CD8-positive, alpha-beta memory T cell (primary cell): ENCODE results near the gene PLOD1. TPM values are rescaled to one million over a fixed set of nuclear protein-coding genes. Genes with fewer than 3 reads are reported as not detected.
"Not testable (repeated sequence)": the region's sequence is repeated elsewhere in the genome, so short reads cannot be mapped to it uniquely, and the experiment has no call there.

Experiments
- CTCF ChIA-PET: fragments of 350-600 bp; sonication (Branson Sonifier 250); formaldehyde crosslinking; loops from one replicate; lab custom pipeline; 2021; ENCODE audit warnings: antibody characterized with exemption; lab: Charles Lee
- POLR2A ChIA-PET: fragments of 350-600 bp; sonication (Branson Sonifier 250); formaldehyde crosslinking; loops from one replicate; lab custom pipeline; 2021; ENCODE audit warnings: antibody characterized with exemption; lab: Charles Lee
- DNase-seq, 5 donors: peaks; one replicate each; pipeline versions ENCODE4 v3.0.0 to v3.0.0-alpha.2; 2020 to 2022; ENCODE audit warnings: mixed read lengths in 1 of 5
- H3K27ac ChIP-seq: one replicate; pipeline ENCODE4 v1.7.0; 2013; ENCODE audit warnings: low read depth, mild to moderate bottlenecking, low read length, moderate library complexity
- H3K27me3 ChIP-seq: 2 replicates; pipeline ENCODE4 v1.7.0; 2013; ENCODE audit warnings: low read length, mild to moderate bottlenecking; ENCODE audit not compliant: insufficient read depth, poor library complexity, severe bottlenecking
- H3K36me3 ChIP-seq: 2 replicates; pipeline ENCODE4 v1.7.0; 2013; ENCODE audit warnings: mild to moderate bottlenecking, low read length, moderate library complexity; ENCODE audit not compliant: insufficient read depth
- H3K4me1 ChIP-seq: 2 replicates; pipeline ENCODE4 v1.7.0; 2013; ENCODE audit warnings: mild to moderate bottlenecking, low read length, moderate library complexity; ENCODE audit not compliant: insufficient read depth
- H3K4me3 ChIP-seq: 2 replicates; pipeline ENCODE4 v1.7.0; 2013; ENCODE audit warnings: mild to moderate bottlenecking, low read length
- H3K9me3 ChIP-seq: 2 replicates; pipeline ENCODE4 v1.7.0; 2013; ENCODE audit warnings: mild to moderate bottlenecking, low read length
- H3K27ac Mint-ChIP-seq, 8 donors: one replicate each; pipeline ENCODE4 v1.8.0; 2020 to 2021; ENCODE audit warnings: mixed read lengths in 8 of 8, mild to moderate bottlenecking in 6 of 8, inconsistent platforms in 3 of 8, moderate library complexity in 3 of 8
- H3K27me3 Mint-ChIP-seq, 2 donors: one replicate each; pipeline ENCODE4 v1.8.0; 2020 to 2021; ENCODE audit warnings: mixed read lengths in 2 of 2, mild to moderate bottlenecking in 1 of 2, moderate library complexity in 1 of 2
- H3K36me3 Mint-ChIP-seq, 3 donors: one replicate each; pipeline ENCODE4 v1.8.0; 2020 to 2021; ENCODE audit warnings: mixed read lengths in 3 of 3, inconsistent platforms in 1 of 3, mild to moderate bottlenecking in 1 of 3
- H3K4me1 Mint-ChIP-seq, 3 donors: one replicate each; pipeline ENCODE4 v1.8.0; 2020 to 2021; ENCODE audit warnings: mixed read lengths in 3 of 3, inconsistent platforms in 1 of 3, mild to moderate bottlenecking in 1 of 3
- H3K4me3 Mint-ChIP-seq, 7 donors: one replicate each; pipeline ENCODE4 v1.8.0; 2020 to 2021; ENCODE audit warnings: mixed read lengths in 7 of 7, mild to moderate bottlenecking in 6 of 7, moderate library complexity in 4 of 7, inconsistent platforms in 2 of 7
- H3K9me3 Mint-ChIP-seq, 5 donors: one replicate each; pipeline ENCODE4 v1.8.0; 2020 to 2022; ENCODE audit warnings: mixed read lengths in 5 of 5, mild to moderate bottlenecking in 3 of 5, moderate library complexity in 2 of 5, inconsistent platforms in 1 of 5
- polyA plus RNA-seq: library from polyadenylated mRNA; unstranded; fragments of 300-500 nt; fragmentation: Illumina TruSeq; gene quantifications from one replicate; pipeline ENCODE4 v1.2.3, GENCODE V29; 2021
- total RNA-seq, 2 experiments: library from RNA; stranded (reverse); gene quantifications; one replicate each; pipeline ENCODE4 v1.2.3, GENCODE V29; 2021

PLOD1 gene
- total and polyA plus RNA-seq, 3 experiments from 2014 or later = 9.4 to 31.0 (median 25.8) TPM

DNA sequence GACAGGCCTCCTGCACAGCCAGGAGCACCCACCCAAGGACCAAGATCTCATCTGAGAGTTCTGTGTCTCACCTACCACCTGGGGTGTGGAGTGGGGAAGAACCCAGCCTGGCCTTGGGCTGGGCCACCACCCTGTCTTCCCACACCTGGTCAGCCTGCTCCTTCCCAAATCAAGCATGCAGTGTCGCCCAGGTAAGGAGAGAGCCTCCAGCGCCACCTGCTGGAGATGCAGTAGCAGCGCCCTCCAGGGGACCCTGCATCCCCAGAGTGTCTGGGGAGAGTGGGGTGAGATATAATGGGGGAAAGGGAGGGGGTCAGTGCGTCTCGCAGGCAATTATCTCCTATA, 40.6 kb upstream of the PLOD1 start:
- Histone ChIP-seq H3K4me3 (no peak overlapping the region), H3K36me3 (no peaks in the 10 kb centered on the region), H3K4me1 (no peaks in the 10 kb centered on the region), H3K27me3 (peaks cover 13% of the 10 kb centered on the region), H3K9me3 (no peaks in the 10 kb centered on the region), H3K27ac (no peak overlapping the region)
- Mint-ChIP-seq H3K9me3 (no peaks in the 10 kb centered on the region), H3K27ac (no peak overlapping the region), H3K36me3 (no peaks in the 10 kb centered on the region), H3K4me3 (no peak overlapping the region), H3K4me1 (no peaks in the 10 kb centered on the region), H3K27me3 (peaks cover 33 to 41% of the 10 kb centered on the region in 2 donors)
- ChIA-PET CTCF (no interaction called here), POLR2A (no interaction called here)
- DNase-seq = peak; percentile 54 to 78 (median 63)

DNA sequence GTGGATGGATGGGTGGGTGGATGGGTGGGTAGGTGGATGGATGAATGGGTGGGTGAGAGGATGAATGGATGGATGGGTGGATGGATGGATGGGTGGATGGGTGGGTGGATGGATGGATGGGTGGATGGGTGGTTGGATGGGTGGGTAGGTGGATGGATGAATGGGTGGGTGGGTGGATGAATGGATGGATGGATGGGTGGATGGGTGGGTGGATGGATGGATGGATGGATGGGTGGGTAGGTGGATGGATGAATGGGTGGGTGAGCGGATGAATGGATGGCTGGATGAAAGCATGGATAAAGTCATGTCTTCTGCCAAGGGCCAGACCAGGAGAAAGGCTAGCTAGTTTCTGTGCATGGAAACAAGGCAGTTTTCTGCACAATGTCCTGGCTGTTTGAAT, 40.0 kb upstream of the PLOD1 start:
- H3K36me3 ChIP-seq, H3K4me3 Mint-ChIP-seq, CTCF ChIA-PET, DNase-seq, H3K27ac ChIP-seq, H3K4me1 Mint-ChIP-seq, H3K4me3 ChIP-seq, H3K9me3 ChIP-seq, POLR2A ChIA-PET, H3K4me1 ChIP-seq, H3K36me3 Mint-ChIP-seq, H3K9me3 Mint-ChIP-seq, H3K27ac Mint-ChIP-seq: not testable (repeated sequence)
- H3K27me3 Mint-ChIP-seq = peaks cover 38 to 47% of the 10 kb centered on the region in 2 donors
- peaks cover 18% of the 10 kb centered on the region for H3K27me3 ChIP-seq

DNA sequence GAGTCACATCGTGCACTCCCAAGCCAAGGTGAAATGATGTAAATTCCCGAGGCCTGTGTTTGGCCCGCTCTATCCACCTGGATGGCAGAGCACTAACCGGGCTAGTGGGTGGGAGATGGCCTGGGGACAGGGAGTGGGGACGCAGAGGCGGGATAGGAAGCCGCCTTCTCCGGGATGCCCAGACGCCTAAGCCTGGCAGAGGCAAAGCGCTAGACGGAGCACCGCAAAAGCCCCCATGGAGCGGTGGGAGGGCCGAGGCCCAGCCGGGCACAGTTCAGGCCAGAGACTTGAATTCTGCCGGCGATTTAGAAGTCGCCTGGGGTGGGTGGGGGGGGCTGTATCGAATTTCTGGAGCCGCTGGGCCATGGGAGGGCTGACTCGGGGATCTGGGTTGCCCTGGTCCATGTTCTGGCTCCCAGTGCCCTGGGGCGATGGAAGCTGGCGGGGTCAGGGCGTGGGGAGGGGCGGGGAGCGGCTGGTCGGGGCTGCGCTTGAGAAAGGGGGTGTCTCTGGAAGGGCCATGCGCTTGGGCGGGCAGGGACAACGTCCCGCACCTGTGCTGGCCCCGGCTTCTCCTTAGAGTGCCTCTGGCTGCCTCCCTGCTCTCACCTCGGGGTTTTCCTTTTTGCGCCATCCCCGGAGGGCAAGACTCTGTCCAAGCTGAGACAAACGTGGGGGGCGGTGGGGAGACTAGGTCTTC, 36.3 kb upstream of the PLOD1 start:
- POLR2A ChIA-PET = no interaction called here
- Mint-ChIP-seq H3K36me3 (no peaks in the 10 kb centered on the region), H3K4me3 (no peak overlapping the region), H3K27me3 (peaks cover 46 to 48% of the 10 kb centered on the region in 2 donors), H3K4me1 (no peaks in the 10 kb centered on the region), H3K9me3 (no peaks in the 10 kb centered on the region), H3K27ac (no peak overlapping the region)
- CTCF ChIA-PET = no interaction called here
- H3K27me3 ChIP-seq = peaks cover 29% of the 10 kb centered on the region
- H3K9me3 ChIP-seq = no peaks in the 10 kb centered on the region
- H3K36me3 ChIP-seq = no peaks in the 10 kb centered on the region
- H3K4me3 ChIP-seq = no peak overlapping the region
- DNase-seq = no peak
- no peaks in the 10 kb centered on the region for H3K4me1 ChIP-seq
- H3K27ac ChIP-seq = no peak overlapping the region

DNA sequence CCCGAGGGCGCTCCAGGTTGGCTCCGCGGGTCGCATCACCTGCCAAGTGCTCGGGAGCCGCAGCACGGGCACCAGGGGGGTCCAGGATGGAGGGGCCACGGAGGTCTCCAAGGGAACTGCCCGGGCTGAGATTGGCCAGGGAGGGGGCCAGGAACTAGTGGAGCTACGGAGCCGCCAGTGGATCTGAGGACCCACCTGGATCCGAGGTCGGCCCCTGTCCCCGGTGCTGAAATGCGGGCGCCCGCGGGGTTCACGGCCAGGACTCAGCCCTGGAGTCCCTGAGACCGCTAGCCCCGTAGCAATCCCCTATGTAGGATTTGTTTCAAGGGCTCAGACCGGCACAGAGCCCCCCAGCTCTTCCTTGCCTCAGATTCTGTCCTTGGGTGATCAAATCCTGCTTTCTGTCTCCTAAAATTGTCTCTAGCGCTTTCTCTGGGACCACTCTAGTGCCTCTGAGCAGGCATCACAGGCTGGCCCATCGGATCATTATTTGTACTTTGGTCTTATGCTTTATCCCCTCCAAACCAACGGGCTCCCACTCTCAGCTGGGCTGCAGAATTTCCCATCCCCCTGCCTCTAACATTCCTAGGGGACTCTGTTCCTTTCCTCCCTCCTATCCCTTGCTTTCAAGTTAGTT, 35.6 kb upstream of the PLOD1 start:
- Mint-ChIP-seq H3K4me3 (no peak overlapping the region), H3K9me3 (no peaks in the 10 kb centered on the region), H3K27me3 (peaks cover 42 to 44% of the 10 kb centered on the region in 2 donors), H3K4me1 (no peaks in the 10 kb centered on the region), H3K36me3 (no peaks in the 10 kb centered on the region), H3K27ac (no peak overlapping the region)
- Histone ChIP-seq H3K36me3 (no peaks in the 10 kb centered on the region), H3K9me3 (no peaks in the 10 kb centered on the region), H3K4me3 (no peak overlapping the region), H3K4me1 (no peaks in the 10 kb centered on the region), H3K27ac (no peak overlapping the region), H3K27me3 (peaks cover 26% of the 10 kb centered on the region)
- ChIA-PET POLR2A (interaction anchor here (0.7 kb wide), 1 partner anchor 9 kb away, joined by 3 read pairs; no protein-coding TSS in a partner anchor), CTCF (interaction anchor here (0.9 kb wide), 1 partner anchor 61 kb away, joined by 3 read pairs; no protein-coding TSS in a partner anchor)
- DNase-seq = peak in 1 of 5 donors; percentile 18

DNA sequence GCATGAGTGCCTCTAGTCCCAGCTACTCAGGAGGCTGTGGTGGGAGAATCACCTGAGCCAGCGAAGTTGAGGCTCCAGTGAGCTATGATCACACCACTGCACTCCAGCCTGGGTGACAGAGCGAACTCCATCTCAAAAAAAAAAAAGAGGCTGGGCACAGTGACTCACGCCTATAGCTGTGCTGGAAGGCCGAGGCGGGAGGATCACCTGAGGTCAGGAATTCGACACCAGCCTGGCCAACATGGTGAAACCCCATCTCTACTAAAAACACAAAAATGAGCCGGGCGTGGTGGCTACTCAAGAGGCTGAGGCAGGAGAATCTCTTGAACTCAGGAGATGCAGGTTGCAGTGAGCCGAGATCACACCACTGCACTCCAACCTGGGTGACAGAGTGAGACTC, 33.1 kb upstream of the PLOD1 start:
- H3K4me3 ChIP-seq, H3K9me3 ChIP-seq, H3K27ac Mint-ChIP-seq, POLR2A ChIA-PET, H3K36me3 ChIP-seq, H3K4me3 Mint-ChIP-seq, H3K36me3 Mint-ChIP-seq, H3K27ac ChIP-seq, CTCF ChIA-PET, H3K9me3 Mint-ChIP-seq, DNase-seq: not testable (repeated sequence)
- Histone ChIP-seq H3K27me3 (peaks cover 26% of the 10 kb centered on the region), H3K4me1 (peaks cover 15% of the 10 kb centered on the region)
- Mint-ChIP-seq H3K27me3 (peaks cover 36% of the 10 kb centered on the region in 2 donors), H3K4me1 (peaks cover 10 to 19% (median 15%) of the 10 kb centered on the region in 3 donors)

DNA sequence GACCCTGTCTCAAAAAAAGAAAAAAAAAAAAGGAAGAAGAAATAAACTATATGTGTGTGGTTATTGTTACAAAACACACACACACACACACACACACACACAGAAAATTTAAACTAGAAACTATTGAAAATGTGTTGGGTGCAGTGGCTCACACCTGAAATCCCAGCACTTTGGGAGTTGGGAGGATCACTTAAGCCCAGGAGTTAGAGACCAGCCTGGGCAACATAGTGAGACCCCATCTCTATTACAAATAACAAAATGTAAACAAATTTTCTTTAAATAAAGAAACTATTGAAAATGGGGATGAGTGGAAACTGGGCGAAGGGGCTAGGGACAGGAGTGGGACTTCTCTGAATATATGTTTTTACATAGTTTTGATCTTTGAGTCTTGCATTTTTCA, 31.3 kb upstream of the PLOD1 start:
- Histone ChIP-seq H3K4me1 (peaks cover 23% of the 10 kb centered on the region), H3K4me3 (no peak overlapping the region), H3K36me3 (no peaks in the 10 kb centered on the region), H3K9me3 (no peaks in the 10 kb centered on the region), H3K27ac (no peak overlapping the region), H3K27me3 (peaks cover 21% of the 10 kb centered on the region)
- Mint-ChIP-seq H3K36me3 (peaks cover 0 to 4% (median 0%) of the 10 kb centered on the region in 3 donors), H3K9me3 (peaks cover 0 to 4% (median 0%) of the 10 kb centered on the region in 5 donors), H3K4me1 (peaks cover 20 to 32% (median 27%) of the 10 kb centered on the region in 3 donors), H3K4me3 (no peak overlapping the region), H3K27ac (no peak overlapping the region), H3K27me3 (peaks cover 25 to 27% of the 10 kb centered on the region in 2 donors)
- no peak for DNase-seq
- CTCF ChIA-PET = no interaction called here
- POLR2A ChIA-PET = no interaction called here

DNA sequence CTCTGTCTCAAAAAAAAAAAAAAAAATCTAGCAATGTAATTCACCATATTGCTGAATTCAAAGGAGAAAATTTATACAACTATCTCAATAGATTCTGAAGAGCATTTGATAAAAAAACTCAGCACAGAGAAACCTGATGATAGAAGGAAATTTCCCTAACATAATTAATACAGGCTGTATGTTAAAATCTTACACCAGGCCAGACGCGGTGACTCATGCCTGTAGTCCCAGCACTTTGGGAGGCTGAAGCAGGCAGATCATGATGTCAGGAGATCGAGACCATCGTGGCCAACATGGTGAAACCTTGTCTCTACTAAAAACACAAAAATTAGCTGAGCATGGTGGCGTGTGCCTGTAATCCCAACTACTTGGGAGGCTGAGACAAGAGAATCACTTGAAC, 30.4 kb upstream of the PLOD1 start:
- H3K36me3 ChIP-seq, H3K4me3 ChIP-seq, POLR2A ChIA-PET, CTCF ChIA-PET, H3K27ac Mint-ChIP-seq, DNase-seq, H3K9me3 ChIP-seq, H3K27ac ChIP-seq, H3K9me3 Mint-ChIP-seq, H3K4me3 Mint-ChIP-seq: not testable (repeated sequence)
- Mint-ChIP-seq H3K27me3 (peaks cover 18 to 20% of the 10 kb centered on the region in 2 donors), H3K4me1 (peaks cover 24 to 36% (median 32%) of the 10 kb centered on the region in 3 donors), H3K36me3 (peaks cover 0 to 11% (median 0%) of the 10 kb centered on the region in 3 donors)
- Histone ChIP-seq H3K4me1 (peaks cover 23% of the 10 kb centered on the region), H3K27me3 (peaks cover 15% of the 10 kb centered on the region)

DNA sequence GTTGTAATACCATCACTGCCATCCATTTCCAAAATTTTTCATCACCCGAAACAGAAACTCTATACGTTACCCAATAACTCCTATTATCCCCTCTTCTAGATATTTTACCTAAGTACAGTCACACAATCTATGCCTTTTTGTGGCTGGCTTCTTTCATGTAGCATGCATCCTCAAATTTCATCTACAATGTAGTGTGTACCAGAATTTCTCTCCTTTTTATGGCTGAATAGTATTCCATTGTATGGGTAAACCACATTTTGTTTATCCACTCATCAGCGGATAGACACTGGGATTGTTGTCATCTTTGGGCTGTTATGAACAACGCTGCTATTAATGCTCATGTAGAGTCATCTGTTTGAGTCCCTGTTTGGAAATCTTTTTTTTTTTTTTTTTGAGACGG, 29.5 kb upstream of the PLOD1 start:
- CTCF ChIA-PET = no interaction called here
- Histone ChIP-seq H3K9me3 (no peaks in the 10 kb centered on the region), H3K4me3 (no peak overlapping the region), H3K27ac (no peak overlapping the region), H3K27me3 (peaks cover 13% of the 10 kb centered on the region), H3K36me3 (no peaks in the 10 kb centered on the region), H3K4me1 (peaks cover 23% of the 10 kb centered on the region)
- Mint-ChIP-seq H3K4me1 (peaks cover 30 to 42% (median 38%) of the 10 kb centered on the region in 3 donors), H3K36me3 (peaks cover 0 to 13% (median 0%) of the 10 kb centered on the region in 3 donors), H3K9me3 (peaks cover 0 to 4% (median 0%) of the 10 kb centered on the region in 5 donors), H3K27ac (peak overlapping the region in 1 of 8 donors; percentile 94), H3K4me3 (peak overlapping the region in 1 of 7 donors; percentile 50), H3K27me3 (peaks cover 12 to 14% of the 10 kb centered on the region in 2 donors)
- no peak for DNase-seq
- POLR2A ChIA-PET = no interaction called here
